HG03432 (cell line): Measurements from ENCODE around the gene ADRA1B.

Experiments
- ATAC-seq: cut with Tn5 transposase; IDR thresholded peaks from one replicate; pipeline ENCODE4 v1.9.1; 2021; ENCODE audit warnings: mild to moderate bottlenecking, moderate library complexity; ENCODE audit not compliant: unreplicated experiment

ADRA1B gene

GRCh38 chr5:159901308-159901707 lies 15.0 kb upstream of the ADRA1B start:
- no peak for ATAC-seq

- ATAC-seq, result no peak
Measured at GRCh38 chr5:159901772-159902171, 14.5 kb upstream of the ADRA1B start.

- ATAC-seq, result no peak
Measured at GRCh38 chr5:159902444-159903121, 13.7 kb upstream of the ADRA1B start.

GRCh38 chr5:159903131-159903530 lies 13.2 kb upstream of the ADRA1B start:
- no peak for ATAC-seq

GRCh38 chr5:159904874-159905273 lies 11.4 kb upstream of the ADRA1B start:
- ATAC-seq, result no peak

- no peak for ATAC-seq
Measured at GRCh38 chr5:159905496-159905895, 10.8 kb upstream of the ADRA1B start.

- no peak for ATAC-seq
Measured at GRCh38 chr5:159906463-159906862, 9.8 kb upstream of the ADRA1B start.

GRCh38 chr5:159906943-159907342 lies 9.3 kb upstream of the ADRA1B start:
- no peak for ATAC-seq

GRCh38 chr5:159907689-159908590 lies 8.3 kb upstream of the ADRA1B start:
- no peak for ATAC-seq

- no peak for ATAC-seq
Measured at GRCh38 chr5:159908591-159908940, 7.7 kb upstream of the ADRA1B start.

GRCh38 chr5:159909126-159909525 lies 7.2 kb upstream of the ADRA1B start:
- ATAC-seq, result no peak

- ATAC-seq, result no peak
Measured at GRCh38 chr5:159910207-159910842, 6.0 kb upstream of the ADRA1B start.

- no peak for ATAC-seq
Measured at GRCh38 chr5:159910843-159911229, 5.4 kb upstream of the ADRA1B start.

- no peak for ATAC-seq
Measured at GRCh38 chr5:159911349-159911748, 4.9 kb upstream of the ADRA1B start.

GRCh38 chr5:159912033-159912800 lies 4.1 kb upstream of the ADRA1B start:
- ATAC-seq, result no peak

GRCh38 chr5:159913048-159913447 lies 3.2 kb upstream of the ADRA1B start:
- ATAC-seq, result no peak

- ATAC-seq, result no peak
Measured at GRCh38 chr5:159913501-159913900, 2.8 kb upstream of the ADRA1B start.

- ATAC-seq, result no peak
Measured at GRCh38 chr5:159916841-159917761, 819 bp downstream of the ADRA1B start.

GRCh38 chr5:159917994-159918393 lies 1.7 kb downstream of the ADRA1B start:
- no peak for ATAC-seq

- no peak for ATAC-seq
Measured at GRCh38 chr5:159921721-159922120, 5.4 kb downstream of the ADRA1B start.
